ENCODE measurements around the gene DNAH11.

GRCh38 chr7:21608465-21608864 is 65.6 kb downstream of the DNAH11 start:
- TF ChIP-seq CTBP1 (IDR thresholded peaks at IDR 0.05; ENCODE audit: borderline replicate concordance) (no peak), SUZ12 (IDR thresholded peaks at IDR 0.05) (no peak), FOXK2 (IDR thresholded peaks at IDR 0.05) (no peak), FOXM1 (IDR thresholded peaks at IDR 0.05; ENCODE audit: borderline replicate concordance) (no peak), TARDBP (IDR thresholded peaks at IDR 0.05) (no peak), L3MBTL2 (conservative IDR thresholded peaks at IDR 0.05) (no peak), FOXA1 (IDR thresholded peaks at IDR 0.05) (no peak)
